ENCODE results near the gene TMEFF1. TPM values are rescaled to one million over a fixed set of nuclear protein-coding genes. Genes with fewer than 3 reads are reported as not detected.

Gene TMEFF1
- polyA plus RNA-seq, 1 donor (not counting 4 experiments of a cell fraction or from before 2014, with no cell fraction given), result not detected

- dilution Hi-C loops (cut with MboI; ENCODE audit: extremely low pct_ligation_motif_present, low sequenced_read_pairs), result no loop called here
These were observed 681 bp upstream of the TMEFF1 start for GRCh38 chr9:100472268-100472667.

GRCh38 chr9:100473276-100474081 lies 530 bp downstream of the TMEFF1 start:
- TF ChIP-seq EZH2 (IDR thresholded peaks at IDR 0.05; ENCODE audit: low read length), result no peak
- no peak for TF ChIP-seq CTCF (optimal IDR thresholded peaks at IDR 0.05 in 1 of 3, IDR thresholded peaks at IDR 0.05 in 1 of 3, conservative IDR thresholded peaks at IDR 0.05 in 1 of 3; ENCODE audit: extremely low read depth in 1 of 3, insufficient read depth in 2 of 3, low read length in 3 of 3)
- dilution Hi-C loops (cut with MboI; ENCODE audit: extremely low pct_ligation_motif_present, low sequenced_read_pairs), result no loop called here
- peak overlapping the region; percentile 50 for H3K9ac ChIP-seq (ENCODE audit: control insufficient read depth, extremely low read depth, insufficient read depth, low read length)
- H3K9me1 ChIP-seq (ENCODE audit: control insufficient read depth, extremely low read depth, insufficient read depth, low read length), result no peaks in the 10 kb centered on the region
- H3K4me3 ChIP-seq (ENCODE audit: control insufficient read depth in 2 of 3, extremely low read depth in 1 of 3, insufficient read depth in 2 of 3, low read depth in 1 of 3, low read length in 3 of 3), result peak overlapping the region; percentile 50 to 61 (median 54)
- H3K4me1 ChIP-seq (ENCODE audit: control insufficient read depth, extremely low read depth, insufficient read depth, low read length), result no peaks in the 10 kb centered on the region
- no peak for DNase-seq (ENCODE audit: low read depth, low spot score)
- no peaks in the 10 kb centered on the region for H3K9me3 ChIP-seq (ENCODE audit: control insufficient read depth, low read depth, low read length)
- FAIRE-seq, result no peak
- no peaks in the 10 kb centered on the region for H3K79me2 ChIP-seq (ENCODE audit: control insufficient read depth, insufficient read depth, low read length)
- no peaks in the 10 kb centered on the region for H4K20me1 ChIP-seq (ENCODE audit: control insufficient read depth, extremely low read depth, insufficient read depth, low read length)
- H2AFZ ChIP-seq (ENCODE audit: control insufficient read depth, low read length), result peak overlapping the region; percentile 80
- H3K27ac ChIP-seq (ENCODE audit: control insufficient read depth, insufficient read depth, low read length), result no peak overlapping the region
- peak overlapping the region; percentile 60 for H3K4me2 ChIP-seq (ENCODE audit: control insufficient read depth, extremely low read depth, insufficient read depth, low read depth, low read length)
- H3K27me3 ChIP-seq (ENCODE audit: control insufficient read depth, extremely low read depth, insufficient read depth, low read length), result no peaks in the 10 kb centered on the region
- H3K36me3 ChIP-seq (ENCODE audit: control insufficient read depth in 2 of 2, extremely low read depth in 1 of 2, insufficient read depth in 2 of 2, low read length in 2 of 2), result no peaks in the 10 kb centered on the region

More at GRCh38 chr9:100472268-100472667, 681 bp upstream of the TMEFF1 start:
- Histone ChIP-seq H2AFZ (ENCODE audit: control insufficient read depth, low read length) (no peak overlapping the region), H3K9me1 (ENCODE audit: control insufficient read depth, extremely low read depth, insufficient read depth, low read length) (no peaks in the 10 kb centered on the region), H3K79me2 (ENCODE audit: control insufficient read depth, insufficient read depth, low read length) (no peaks in the 10 kb centered on the region), H4K20me1 (ENCODE audit: control insufficient read depth, extremely low read depth, insufficient read depth, low read length) (no peaks in the 10 kb centered on the region), H3K4me1 (ENCODE audit: control insufficient read depth, extremely low read depth, insufficient read depth, low read length) (no peaks in the 10 kb centered on the region), H3K9ac (ENCODE audit: control insufficient read depth, extremely low read depth, insufficient read depth, low read length) (no peak overlapping the region), H3K27me3 (ENCODE audit: control insufficient read depth, extremely low read depth, insufficient read depth, low read length) (no peaks in the 10 kb centered on the region), H3K27ac (ENCODE audit: control insufficient read depth, insufficient read depth, low read length) (no peak overlapping the region), H3K4me2 (ENCODE audit: control insufficient read depth, extremely low read depth, insufficient read depth, low read depth, low read length) (peak overlapping the region; percentile 60), H3K4me3 (ENCODE audit: control insufficient read depth in 2 of 3, extremely low read depth in 1 of 3, insufficient read depth in 2 of 3, low read depth in 1 of 3, low read length in 3 of 3) (no peak overlapping the region), H3K9me3 (ENCODE audit: control insufficient read depth, low read depth, low read length) (no peaks in the 10 kb centered on the region), H3K36me3 (ENCODE audit: control insufficient read depth in 2 of 2, extremely low read depth in 1 of 2, insufficient read depth in 2 of 2, low read length in 2 of 2) (no peaks in the 10 kb centered on the region)
- FAIRE-seq (no peak), DNase-seq (ENCODE audit: low read depth, low spot score) (no peak)
- TF ChIP-seq EZH2 (IDR thresholded peaks at IDR 0.05; ENCODE audit: low read length) (no peak), CTCF (optimal IDR thresholded peaks at IDR 0.05 in 1 of 3, IDR thresholded peaks at IDR 0.05 in 1 of 3, conservative IDR thresholded peaks at IDR 0.05 in 1 of 3; ENCODE audit: extremely low read depth in 1 of 3, insufficient read depth in 2 of 3, low read length in 3 of 3) (no peak)
